T follicular helper cell (primary cell): ENCODE data around the gene CAMP.
"Not testable (repeated sequence)": the region's sequence is repeated elsewhere in the genome, so short reads cannot be mapped to it uniquely, and the experiment has no call there.

Experiments
- DNase-seq: peaks from one replicate; pipeline ENCODE4 v3.0.0-alpha.2; 2020; ENCODE audit warnings: low read depth
- total RNA-seq, 2 experiments: gene quantifications; one replicate each; lab custom pipeline; 2026; lab: John Stamatoyannopoulos, UW

Gene CAMP, protein sequence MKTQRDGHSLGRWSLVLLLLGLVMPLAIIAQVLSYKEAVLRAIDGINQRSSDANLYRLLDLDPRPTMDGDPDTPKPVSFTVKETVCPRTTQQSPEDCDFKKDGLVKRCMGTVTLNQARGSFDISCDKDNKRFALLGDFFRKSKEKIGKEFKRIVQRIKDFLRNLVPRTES
- total RNA-seq = 0 reads per million in 2 experiments

- no peak for DNase-seq
Measured at GRCh38 chr3:48222616-48223513, at the start of gene CAMP. CAMP (plus strand) TSS chr3:48223495; CDS start chr3:48223512, 17 bp downstream.

GRCh38 chr3:48178072-48178471 is 45.2 kb upstream of the CAMP start:
- no peak for DNase-seq

DNA sequence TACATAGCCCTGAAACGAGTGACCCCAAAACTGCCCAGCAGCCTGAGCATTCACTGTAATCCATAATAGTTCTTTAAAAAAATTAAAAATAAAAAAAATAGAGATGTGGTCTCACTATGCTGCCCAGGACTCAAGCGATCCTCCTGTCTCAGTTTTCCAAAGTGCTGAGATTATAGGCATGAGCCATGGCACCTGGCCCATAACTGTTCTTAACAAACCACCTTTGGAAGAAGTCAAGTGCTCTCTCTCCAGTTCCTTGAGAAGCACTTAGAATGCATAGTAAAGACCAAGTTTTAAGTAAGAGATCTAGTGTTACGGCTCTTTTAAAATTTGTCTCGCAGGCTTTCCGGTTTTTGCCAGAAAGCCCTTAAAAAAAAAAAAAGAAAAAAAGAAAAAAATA is 43.3 kb upstream of the CAMP start:
- DNase-seq = no peak

- DNase-seq = no peak
Measured at GRCh38 chr3:48180531-48181253, 42.6 kb upstream of the CAMP start.

- DNase-seq = no peak
Measured at GRCh38 chr3:48184299-48184698, 39.0 kb upstream of the CAMP start.

GRCh38 chr3:48185129-48185528 is 38.2 kb upstream of the CAMP start:
- no peak for DNase-seq

- no peak for DNase-seq
Measured at GRCh38 chr3:48186631-48187300, 36.5 kb upstream of the CAMP start.

- no peak for DNase-seq
Measured at GRCh38 chr3:48187301-48187578, 36.1 kb upstream of the CAMP start.

DNA sequence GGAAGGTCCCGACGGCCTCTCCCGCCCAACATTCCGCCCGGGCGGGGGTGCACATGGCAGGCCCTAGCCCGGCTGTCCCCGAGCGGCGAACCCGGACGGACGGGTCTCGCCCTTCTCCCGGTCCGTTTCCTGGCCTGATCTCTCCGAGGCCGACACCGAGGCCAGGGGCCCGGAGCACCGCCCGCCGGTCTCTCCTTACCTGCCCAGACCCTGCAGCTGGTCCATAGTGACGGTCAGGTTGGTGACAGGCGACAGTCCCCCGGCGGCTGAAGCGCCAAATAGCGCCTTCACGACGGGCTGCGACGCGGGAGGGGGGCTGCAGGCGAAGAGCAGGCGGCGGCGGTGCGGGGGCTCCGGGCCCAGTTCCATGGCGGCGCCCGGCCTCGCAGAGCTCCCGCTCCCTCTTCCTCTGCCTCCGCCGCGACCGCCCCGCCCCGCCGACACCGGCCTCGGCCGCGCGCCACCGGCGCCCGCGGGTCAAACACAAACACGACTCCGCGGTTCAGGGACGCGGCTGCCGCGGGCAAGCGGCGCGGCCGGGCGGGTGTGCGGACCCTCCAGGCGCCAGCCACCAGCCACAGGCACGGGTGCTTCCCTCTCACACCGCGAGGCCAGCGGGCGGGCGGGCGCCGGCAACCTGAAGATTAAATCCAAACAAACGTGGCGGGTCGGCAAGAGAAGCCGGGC is 35.6 kb upstream of the CAMP start:
- DNase-seq = peak; percentile 5

DNA sequence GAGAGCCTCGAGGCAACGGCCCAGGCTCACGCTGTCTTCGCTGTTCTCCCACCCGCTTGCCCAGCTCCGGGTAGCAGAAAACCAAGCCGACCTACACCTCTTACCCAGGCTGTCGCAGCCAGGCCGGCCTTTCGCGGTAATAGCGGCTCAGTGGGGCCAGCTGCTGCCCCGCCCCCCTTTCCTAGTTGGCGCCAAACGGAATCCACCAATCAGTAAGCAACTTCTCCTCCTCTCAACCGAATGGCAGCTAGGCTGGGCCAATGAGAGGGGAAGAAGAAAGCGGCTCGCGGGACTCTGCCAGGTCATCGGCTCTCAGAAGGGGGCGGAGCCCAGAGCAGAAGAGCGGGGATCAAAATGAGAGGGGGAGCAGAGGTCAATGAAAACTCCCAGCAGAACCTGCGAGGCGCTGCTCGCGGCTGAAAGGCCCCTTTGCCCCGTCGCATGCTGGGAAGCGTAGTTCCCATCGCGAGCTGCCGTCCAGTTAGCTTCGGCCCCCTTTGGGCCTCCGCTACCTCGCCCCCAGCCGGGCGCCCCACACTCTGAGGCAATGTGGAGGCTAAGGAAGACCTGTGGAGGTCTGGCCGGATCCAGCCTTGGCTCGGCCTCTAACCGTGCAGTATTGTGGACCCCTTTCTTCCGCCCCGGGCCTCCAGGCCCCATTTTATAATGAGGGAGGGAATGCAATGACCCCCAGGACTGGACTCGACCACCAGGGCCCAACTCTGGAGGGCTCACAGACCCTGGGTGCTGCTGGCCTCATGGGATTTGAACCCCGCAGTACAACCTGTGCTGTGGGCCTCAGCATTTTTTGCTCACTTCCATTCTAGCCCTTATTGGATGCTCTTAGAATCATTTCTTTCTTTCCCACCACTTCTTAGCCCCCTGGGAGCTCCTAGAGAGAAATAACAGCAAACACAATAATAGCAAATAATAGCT is 34.8 kb upstream of the CAMP start, which contains the start of gene CDC25A:
TSS of gene CDC25A (minus strand) at position 152 of the 936 bp plus-strand sequence. CDS start 470 bp downstream, outside the sequence.
- peak; percentile 87 for DNase-seq

GRCh38 chr3:48189321-48189720 is 34.0 kb upstream of the CAMP start:
- no peak for DNase-seq

DNA sequence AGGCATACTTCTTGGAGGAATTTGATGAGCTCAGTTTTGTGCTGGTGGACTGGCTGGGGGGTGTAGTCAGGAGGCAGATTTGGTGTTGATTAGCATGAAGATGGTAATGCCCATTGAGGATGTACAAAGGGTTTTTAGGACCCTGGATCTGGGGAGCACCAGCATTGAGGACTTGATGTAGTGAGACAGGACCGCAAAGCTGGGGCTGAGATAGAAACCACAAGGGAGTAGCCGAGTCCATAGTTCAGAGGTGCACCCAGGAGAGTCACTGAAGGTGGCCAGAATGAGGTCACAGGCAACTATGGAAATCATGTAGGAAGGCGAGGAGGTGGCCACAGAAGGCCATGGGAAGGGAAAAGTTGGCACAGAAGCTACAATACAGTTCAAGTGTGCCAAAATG is 32.4 kb upstream of the CAMP start:
- DNase-seq = no peak

DNA sequence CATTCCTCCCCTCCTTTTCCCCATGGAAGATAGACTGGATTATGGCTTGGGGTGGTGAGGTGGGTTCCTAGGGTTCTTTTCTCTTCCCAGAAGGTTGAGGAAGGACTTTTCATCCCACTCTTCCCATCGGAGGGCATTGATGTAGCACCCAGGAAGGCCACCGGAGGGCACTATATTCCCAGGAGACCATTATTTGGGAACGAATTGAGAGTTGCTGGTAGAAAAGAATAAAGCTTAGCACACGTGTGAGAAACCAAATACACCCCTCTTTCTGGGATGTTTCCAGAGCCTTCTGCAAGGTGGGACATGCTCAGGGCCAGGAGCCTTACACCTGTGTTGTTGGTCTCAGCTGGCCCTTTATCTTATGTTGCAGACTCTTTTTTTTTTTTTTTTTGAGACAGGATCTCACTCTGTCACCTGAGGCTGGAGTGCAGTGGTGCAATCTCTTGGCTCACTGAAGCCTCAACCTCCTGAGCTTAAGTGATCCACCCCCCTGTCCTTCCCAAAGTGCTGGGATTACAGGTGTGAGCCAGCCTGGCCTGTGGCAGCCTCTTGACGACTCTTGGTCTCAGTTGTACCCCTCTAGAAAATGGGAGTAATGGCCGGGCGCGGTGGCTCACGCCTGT is 28.7 kb upstream of the CAMP start:
- DNase-seq = no peak

DNA sequence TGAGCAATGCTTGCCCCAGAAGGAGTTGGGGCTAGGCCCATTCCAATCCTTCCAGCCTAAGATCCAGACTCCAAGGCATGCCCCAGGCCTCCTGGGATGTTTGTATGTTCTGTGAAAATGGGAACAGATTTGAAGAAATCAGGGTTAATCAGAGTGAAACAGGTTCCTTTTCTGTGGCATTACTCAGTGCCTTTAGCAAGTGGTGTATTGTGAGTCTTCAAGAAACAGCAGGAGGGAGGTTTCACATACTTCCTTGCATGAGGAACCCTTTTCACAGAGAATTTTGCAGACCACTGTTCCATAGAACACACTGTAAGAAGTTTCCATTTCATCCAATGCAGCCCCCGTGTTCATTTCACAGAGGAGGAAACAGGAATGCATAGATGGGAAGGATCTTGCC is 26.7 kb upstream of the CAMP start:
- DNase-seq = no peak

DNA sequence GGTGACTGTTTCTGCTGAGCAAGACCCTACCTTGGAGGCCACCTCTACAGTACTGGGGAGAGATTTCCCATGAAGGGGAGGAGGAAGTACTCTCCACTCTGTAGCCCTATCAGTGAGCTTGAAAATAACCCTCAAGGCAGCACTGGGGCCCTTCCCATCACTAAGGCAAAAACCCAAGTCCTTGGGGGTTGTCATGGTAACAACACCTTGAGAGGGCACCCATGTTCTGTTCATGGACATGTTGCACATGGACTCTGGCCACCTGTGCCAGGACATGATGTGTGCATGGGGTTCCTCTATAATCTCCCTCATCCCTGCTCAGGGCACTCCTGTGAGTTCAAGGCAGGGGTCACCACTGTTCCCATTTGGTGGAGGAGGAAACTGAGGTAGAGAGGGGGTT is 24.2 kb upstream of the CAMP start:
- DNase-seq = no peak

DNA sequence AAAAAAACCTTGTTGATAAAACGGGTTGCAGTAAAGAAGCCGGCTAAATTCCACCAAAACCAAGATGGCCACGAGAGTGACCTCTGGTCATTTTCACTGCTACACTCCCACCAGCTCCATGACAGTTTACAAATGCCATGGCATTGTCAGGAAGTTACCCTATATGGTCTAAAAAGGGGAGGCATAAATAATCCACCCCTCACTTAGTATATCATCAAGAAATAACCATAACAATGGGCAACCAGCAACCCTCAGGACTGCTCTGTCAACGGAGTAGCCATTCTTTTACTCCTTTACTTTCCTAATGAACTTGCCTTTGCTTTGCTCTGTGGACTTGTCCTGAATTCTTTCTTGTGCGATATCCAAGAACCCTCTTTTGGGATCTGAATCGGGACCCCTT is 20.7 kb upstream of the CAMP start:
- no peak for DNase-seq

GRCh38 chr3:48208076-48208475 is 15.2 kb upstream of the CAMP start:
- DNase-seq = no peak

- no peak for DNase-seq
Measured at GRCh38 chr3:48209445-48209844, 13.8 kb upstream of the CAMP start.

- DNase-seq = not testable (repeated sequence)
Measured at GRCh38 chr3:48210534-48210933, 12.8 kb upstream of the CAMP start.

GRCh38 chr3:48211776-48212175 is 11.5 kb upstream of the CAMP start:
- not testable (repeated sequence) for DNase-seq
